ENCODE data around the gene OR2V1. TPM values are rescaled to one million over a fixed set of nuclear protein-coding genes. Genes with fewer than 3 reads are reported as not detected.

The OR2V1 gene
- total RNA-seq, 2 donors from 2014 or later = not detected

- Histone ChIP-seq H3K9ac (ENCODE audit: extremely low read depth, low read length, poor library complexity, severe bottlenecking) (no peak overlapping the region), H3K4me1 (ENCODE audit: control insufficient read depth, insufficient read depth, low read length) (no peaks in the 10 kb centered on the region), H3K4me3 (ENCODE audit: low read length) (no peak overlapping the region), H3K27me3 (ENCODE audit: control insufficient read depth, insufficient read depth, low read length, poor library complexity, severe bottlenecking) (no peaks in the 10 kb centered on the region), H3K9me3 (ENCODE audit: control insufficient read depth, low read length) (peaks cover 34% of the 10 kb centered on the region), H3K36me3 (ENCODE audit: control insufficient read depth, insufficient read depth, low read length) (no peaks in the 10 kb centered on the region), H3K27ac (ENCODE audit: low read depth, low read length) (no peak overlapping the region)
- no peak overlapping the region for H3K4me3 Mint-ChIP-seq
- TF ChIP-seq CTCF (conservative IDR thresholded peaks at IDR 0.05) = peak; percentile 33
- no peak for DNase-seq
- H3K27ac Mint-ChIP-seq = no peak overlapping the region
- 72 to 76% methylated on average over 4 to 5 of the region's 5 CpGs for WGBS, 2 experiments (ENCODE audit: insufficient coverage in 1 of 2, insufficient read length in 1 of 2)
- no peaks in the 10 kb centered on the region for H3K4me1 Mint-ChIP-seq
- peaks cover 28% of the 10 kb centered on the region for H3K9me3 Mint-ChIP-seq
- peaks cover 28% of the 10 kb centered on the region for H3K27me3 Mint-ChIP-seq (ENCODE audit: insufficient read depth)
- no peaks in the 10 kb centered on the region for H3K36me3 Mint-ChIP-seq (ENCODE audit: low read depth)
Measured at GRCh38 chr5:181138258-181138657, 7.3 kb upstream of the OR2V1 start.

GRCh38 chr5:181136361-181136955, 5.5 kb upstream of the OR2V1 start:
- H3K36me3 Mint-ChIP-seq (ENCODE audit: low read depth) = no peaks in the 10 kb centered on the region
- H3K4me1 Mint-ChIP-seq = no peaks in the 10 kb centered on the region
- no peaks in the 10 kb centered on the region for H3K4me1 ChIP-seq (ENCODE audit: control insufficient read depth, insufficient read depth, low read length)
- no peak overlapping the region for H3K27ac ChIP-seq (ENCODE audit: low read depth, low read length)
- no peak overlapping the region for H3K27ac Mint-ChIP-seq
- 93% methylated on average over 3 of the region's 4 CpGs; no CpG with 5 or more reads in 1 of the 2 experiments for WGBS, 2 experiments (ENCODE audit: insufficient coverage in 1 of 2, insufficient read length in 1 of 2)
- peaks cover 28% of the 10 kb centered on the region for H3K9me3 Mint-ChIP-seq
- H3K9me3 ChIP-seq (ENCODE audit: control insufficient read depth, low read length) = peaks cover 43% of the 10 kb centered on the region
- no peak for TF ChIP-seq CTCF (conservative IDR thresholded peaks at IDR 0.05)
- H3K4me3 Mint-ChIP-seq = no peak overlapping the region
- no peak overlapping the region for H3K9ac ChIP-seq (ENCODE audit: extremely low read depth, low read length, poor library complexity, severe bottlenecking)
- H3K36me3 ChIP-seq (ENCODE audit: control insufficient read depth, insufficient read depth, low read length) = no peaks in the 10 kb centered on the region
- H3K27me3 Mint-ChIP-seq (ENCODE audit: insufficient read depth) = peaks cover 27% of the 10 kb centered on the region
- no peaks in the 10 kb centered on the region for H3K27me3 ChIP-seq (ENCODE audit: control insufficient read depth, insufficient read depth, low read length, poor library complexity, severe bottlenecking)
- H3K4me3 ChIP-seq (ENCODE audit: low read length) = no peak overlapping the region
- no peak for DNase-seq

- Histone ChIP-seq H3K4me1 (ENCODE audit: control insufficient read depth, insufficient read depth, low read length) (no peaks in the 10 kb centered on the region), H3K36me3 (ENCODE audit: control insufficient read depth, insufficient read depth, low read length) (no peaks in the 10 kb centered on the region), H3K27ac (ENCODE audit: low read depth, low read length) (no peak overlapping the region), H3K4me3 (ENCODE audit: low read length) (no peak overlapping the region), H3K27me3 (ENCODE audit: control insufficient read depth, insufficient read depth, low read length, poor library complexity, severe bottlenecking) (no peaks in the 10 kb centered on the region), H3K9me3 (ENCODE audit: control insufficient read depth, low read length) (peaks cover 24% of the 10 kb centered on the region), H3K9ac (ENCODE audit: extremely low read depth, low read length, poor library complexity, severe bottlenecking) (no peak overlapping the region)
- peaks cover 24% of the 10 kb centered on the region for H3K27me3 Mint-ChIP-seq (ENCODE audit: insufficient read depth)
- 83 to 86% methylated on average over 4 to 6 of the region's 6 CpGs for WGBS, 2 experiments (ENCODE audit: insufficient coverage in 1 of 2, insufficient read length in 1 of 2)
- H3K9me3 Mint-ChIP-seq = peaks cover 23% of the 10 kb centered on the region
- no peak for TF ChIP-seq CTCF (conservative IDR thresholded peaks at IDR 0.05)
- no peak for DNase-seq
- H3K36me3 Mint-ChIP-seq (ENCODE audit: low read depth) = no peaks in the 10 kb centered on the region
- no peak overlapping the region for H3K4me3 Mint-ChIP-seq
- H3K4me1 Mint-ChIP-seq = no peaks in the 10 kb centered on the region
- H3K27ac Mint-ChIP-seq = no peak overlapping the region
Measured at GRCh38 chr5:181134259-181134658, 3.3 kb upstream of the OR2V1 start.

Data from endodermal cell (in vitro differentiated cells).